ENCODE results near the gene BICRA. TPM values are rescaled to one million over a fixed set of nuclear protein-coding genes. Genes with fewer than 3 reads are reported as not detected.

Gene BICRA
- polyA plus RNA-seq, 1 donor (not counting 4 experiments of a cell fraction or from before 2014, with no cell fraction given) = 0.42 TPM

GRCh38 chr19:47703301-47703700 lies 94.4 kb downstream of the BICRA start:
- Histone ChIP-seq H3K9ac (ENCODE audit: control insufficient read depth, extremely low read depth, insufficient read depth, low read length) (no peak overlapping the region), H3K9me1 (ENCODE audit: control insufficient read depth, extremely low read depth, insufficient read depth, low read length) (no peaks in the 10 kb centered on the region), H3K79me2 (ENCODE audit: control insufficient read depth, insufficient read depth, low read length) (no peaks in the 10 kb centered on the region), H3K4me1 (ENCODE audit: control insufficient read depth, extremely low read depth, insufficient read depth, low read length) (no peaks in the 10 kb centered on the region), H3K27ac (ENCODE audit: control insufficient read depth, insufficient read depth, low read length) (no peak overlapping the region), H3K9me3 (ENCODE audit: control insufficient read depth, low read depth, low read length) (no peaks in the 10 kb centered on the region), H3K36me3 (ENCODE audit: control insufficient read depth in 2 of 2, extremely low read depth in 1 of 2, insufficient read depth in 2 of 2, low read length in 2 of 2) (peaks cover 15 to 16% of the 10 kb centered on the region in 2 experiments), H3K4me3 (ENCODE audit: control insufficient read depth in 2 of 3, extremely low read depth in 1 of 3, insufficient read depth in 2 of 3, low read depth in 1 of 3, low read length in 3 of 3) (no peak overlapping the region), H3K27me3 (ENCODE audit: control insufficient read depth, extremely low read depth, insufficient read depth, low read length) (no peaks in the 10 kb centered on the region), H2AFZ (ENCODE audit: control insufficient read depth, low read length) (no peak overlapping the region), H4K20me1 (ENCODE audit: control insufficient read depth, extremely low read depth, insufficient read depth, low read length) (no peaks in the 10 kb centered on the region), H3K4me2 (ENCODE audit: control insufficient read depth, extremely low read depth, insufficient read depth, low read depth, low read length) (no peak overlapping the region)
- DNase-seq (ENCODE audit: low read depth, low spot score) (no peak), FAIRE-seq (no peak)
- dilution Hi-C loops (cut with MboI; ENCODE audit: extremely low pct_ligation_motif_present, low sequenced_read_pairs) = no loop called here
- TF ChIP-seq EZH2 (IDR thresholded peaks at IDR 0.05; ENCODE audit: low read length) (no peak), CTCF (optimal IDR thresholded peaks at IDR 0.05 in 1 of 3, IDR thresholded peaks at IDR 0.05 in 1 of 3, conservative IDR thresholded peaks at IDR 0.05 in 1 of 3; ENCODE audit: extremely low read depth in 1 of 3, insufficient read depth in 2 of 3, low read length in 3 of 3) (no peak)

GRCh38 chr19:47704024-47704423 lies 95.1 kb downstream of the BICRA start:
- Histone ChIP-seq H3K4me1 (ENCODE audit: control insufficient read depth, extremely low read depth, insufficient read depth, low read length) (no peaks in the 10 kb centered on the region), H2AFZ (ENCODE audit: control insufficient read depth, low read length) (no peak overlapping the region), H3K36me3 (ENCODE audit: control insufficient read depth in 2 of 2, extremely low read depth in 1 of 2, insufficient read depth in 2 of 2, low read length in 2 of 2) (peaks cover 11 to 14% of the 10 kb centered on the region in 2 experiments), H3K27me3 (ENCODE audit: control insufficient read depth, extremely low read depth, insufficient read depth, low read length) (no peaks in the 10 kb centered on the region), H4K20me1 (ENCODE audit: control insufficient read depth, extremely low read depth, insufficient read depth, low read length) (no peaks in the 10 kb centered on the region), H3K9me1 (ENCODE audit: control insufficient read depth, extremely low read depth, insufficient read depth, low read length) (no peaks in the 10 kb centered on the region), H3K4me3 (ENCODE audit: control insufficient read depth in 2 of 3, extremely low read depth in 1 of 3, insufficient read depth in 2 of 3, low read depth in 1 of 3, low read length in 3 of 3) (no peak overlapping the region), H3K4me2 (ENCODE audit: control insufficient read depth, extremely low read depth, insufficient read depth, low read depth, low read length) (no peak overlapping the region), H3K79me2 (ENCODE audit: control insufficient read depth, insufficient read depth, low read length) (no peaks in the 10 kb centered on the region), H3K9ac (ENCODE audit: control insufficient read depth, extremely low read depth, insufficient read depth, low read length) (no peak overlapping the region), H3K9me3 (ENCODE audit: control insufficient read depth, low read depth, low read length) (no peaks in the 10 kb centered on the region), H3K27ac (ENCODE audit: control insufficient read depth, insufficient read depth, low read length) (no peak overlapping the region)
- DNase-seq (ENCODE audit: low read depth, low spot score) = no peak
- no peak for TF ChIP-seq CTCF (optimal IDR thresholded peaks at IDR 0.05 in 1 of 3, IDR thresholded peaks at IDR 0.05 in 1 of 3, conservative IDR thresholded peaks at IDR 0.05 in 1 of 3; ENCODE audit: extremely low read depth in 1 of 3, insufficient read depth in 2 of 3, low read length in 3 of 3)
- TF ChIP-seq EZH2 (IDR thresholded peaks at IDR 0.05; ENCODE audit: low read length) = no peak
- no peak for FAIRE-seq
- dilution Hi-C loops (cut with MboI; ENCODE audit: extremely low pct_ligation_motif_present, low sequenced_read_pairs) = no loop called here

Data from keratinocyte (primary cell).